DMS79 treated with DMSO at 0.1 percent for 48 hours (cell line): Measurements from ENCODE around the gene HRCT1.
"Not testable (repeated sequence)": the region's sequence is repeated elsewhere in the genome, so short reads cannot be mapped to it uniquely, and the experiment has no call there.

ENCODE experiments used
- DNase-seq: peaks from one replicate; lab custom pipeline; 2025; lab: John Stamatoyannopoulos, UW

Gene HRCT1

DNA sequence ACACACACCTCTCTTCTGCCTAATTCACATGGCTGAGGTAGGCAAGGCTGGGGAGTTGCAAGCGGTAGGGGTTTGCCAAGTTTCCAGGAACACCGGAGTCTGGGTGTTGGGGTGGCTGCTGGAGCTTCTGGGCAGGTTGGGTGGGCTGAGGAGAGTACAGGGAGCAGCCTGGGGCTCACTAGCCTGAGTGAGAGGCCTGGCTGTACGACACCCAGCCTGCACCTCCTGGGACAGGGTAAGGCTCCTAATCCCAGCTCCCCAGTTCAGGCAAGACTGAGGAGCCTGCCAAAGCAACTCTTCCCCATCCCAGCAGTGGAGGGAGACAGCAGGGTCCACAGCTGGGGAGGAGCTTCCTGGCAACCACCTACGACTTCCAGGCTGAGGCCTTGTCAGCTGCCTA, 11.3 kb downstream of the HRCT1 start:
- DNase-seq, result no peak

DNA sequence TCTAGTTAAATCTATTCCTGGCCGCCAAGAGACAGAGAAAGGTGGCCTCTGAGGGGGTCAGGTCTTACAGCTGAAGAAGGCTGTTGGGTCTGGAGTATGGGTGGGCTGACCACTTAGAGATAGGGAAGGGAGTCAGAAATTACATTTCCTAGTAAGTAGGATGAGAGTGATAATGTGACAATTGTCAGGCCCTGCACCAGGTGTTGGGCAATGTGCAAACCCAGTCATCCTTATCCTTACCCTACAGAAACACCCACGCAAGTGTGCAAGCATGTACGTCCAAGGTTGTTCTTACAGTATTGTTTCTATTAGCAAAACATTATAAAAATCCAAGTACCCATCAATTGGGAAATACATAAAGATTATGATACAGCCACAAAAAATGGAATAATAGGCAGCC, 12.8 kb downstream of the HRCT1 start:
- no peak for DNase-seq

DNA sequence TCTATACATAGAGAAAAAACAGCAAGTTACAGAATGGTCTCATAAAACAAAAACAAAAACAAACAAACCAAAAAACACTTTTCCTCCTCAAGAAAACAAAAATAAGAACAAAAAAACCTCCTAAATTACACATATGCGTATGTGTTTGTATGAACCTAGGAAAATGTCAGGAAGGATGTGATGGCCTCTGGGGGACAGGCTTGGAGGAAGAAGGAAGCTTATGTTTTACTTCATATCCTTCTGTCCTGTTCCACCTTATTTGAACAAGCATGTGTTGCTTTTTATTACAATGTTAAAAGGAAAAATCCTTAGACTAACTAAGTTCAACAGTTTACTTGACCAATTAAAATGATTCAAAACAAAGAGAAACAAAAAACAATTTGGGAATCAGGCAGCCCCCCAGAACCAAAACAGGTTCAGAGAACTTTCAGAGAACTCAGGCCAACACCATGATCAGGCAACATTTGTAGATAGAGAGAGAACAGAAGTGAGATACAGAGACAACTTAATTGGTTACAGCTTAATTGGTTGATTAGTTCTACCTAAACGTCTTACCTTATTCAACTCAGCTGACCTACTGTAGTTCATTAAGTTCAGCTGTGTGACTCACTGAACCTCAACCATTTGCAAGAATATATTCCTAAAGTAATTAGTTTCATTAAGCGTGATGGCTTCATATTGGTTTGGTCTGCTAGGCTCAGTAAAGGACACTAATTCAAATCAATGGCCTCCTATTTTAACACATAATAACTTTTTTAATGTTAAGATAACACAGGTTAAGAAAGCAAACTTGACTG, 13.4 kb downstream of the HRCT1 start:
- DNase-seq, result no peak

DNA sequence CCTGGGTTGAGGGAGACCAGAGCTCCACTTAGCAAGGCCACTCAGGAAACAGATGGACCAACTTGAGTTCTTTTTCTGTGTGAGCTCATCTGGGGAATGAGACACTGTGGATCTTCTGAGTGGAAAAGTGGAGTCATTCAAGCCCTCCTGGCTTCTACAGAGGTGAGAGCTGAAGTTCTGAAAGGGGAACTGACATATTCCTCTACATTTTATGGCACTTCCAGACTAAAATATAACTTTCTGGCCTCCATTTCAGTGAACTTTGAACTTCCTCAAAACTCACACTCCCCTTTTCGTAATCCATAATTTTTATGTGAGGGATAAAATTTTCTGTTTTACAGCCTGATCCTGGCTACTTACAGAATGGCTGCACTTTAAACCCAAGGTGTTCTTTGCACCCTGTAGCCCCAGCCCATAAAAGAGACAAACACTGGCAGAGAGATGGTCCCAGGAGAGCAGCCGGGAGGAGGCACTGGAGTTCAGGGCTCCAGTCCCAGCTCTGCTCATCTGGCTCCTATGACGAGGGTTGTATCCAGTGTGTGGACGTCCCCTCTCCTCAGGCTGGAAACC, 14.1 kb downstream of the HRCT1 start:
- no peak for DNase-seq

DNA sequence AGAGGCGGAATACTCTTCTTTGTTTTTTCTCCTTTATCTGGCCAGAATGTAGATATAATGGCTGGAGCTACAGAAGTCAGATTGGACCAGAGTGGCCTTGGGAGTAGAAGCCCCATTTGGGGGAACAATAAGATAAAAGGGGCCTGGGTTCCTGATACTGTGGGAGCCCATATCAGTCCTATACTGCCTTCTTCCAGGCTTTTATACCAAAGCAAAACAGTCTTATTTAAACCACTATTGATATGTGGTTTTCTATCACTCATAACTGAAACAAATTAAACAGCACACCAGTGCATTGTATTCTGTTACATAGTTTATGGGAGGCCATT, 17.6 kb downstream of the HRCT1 start:
- DNase-seq, result no peak

DNA sequence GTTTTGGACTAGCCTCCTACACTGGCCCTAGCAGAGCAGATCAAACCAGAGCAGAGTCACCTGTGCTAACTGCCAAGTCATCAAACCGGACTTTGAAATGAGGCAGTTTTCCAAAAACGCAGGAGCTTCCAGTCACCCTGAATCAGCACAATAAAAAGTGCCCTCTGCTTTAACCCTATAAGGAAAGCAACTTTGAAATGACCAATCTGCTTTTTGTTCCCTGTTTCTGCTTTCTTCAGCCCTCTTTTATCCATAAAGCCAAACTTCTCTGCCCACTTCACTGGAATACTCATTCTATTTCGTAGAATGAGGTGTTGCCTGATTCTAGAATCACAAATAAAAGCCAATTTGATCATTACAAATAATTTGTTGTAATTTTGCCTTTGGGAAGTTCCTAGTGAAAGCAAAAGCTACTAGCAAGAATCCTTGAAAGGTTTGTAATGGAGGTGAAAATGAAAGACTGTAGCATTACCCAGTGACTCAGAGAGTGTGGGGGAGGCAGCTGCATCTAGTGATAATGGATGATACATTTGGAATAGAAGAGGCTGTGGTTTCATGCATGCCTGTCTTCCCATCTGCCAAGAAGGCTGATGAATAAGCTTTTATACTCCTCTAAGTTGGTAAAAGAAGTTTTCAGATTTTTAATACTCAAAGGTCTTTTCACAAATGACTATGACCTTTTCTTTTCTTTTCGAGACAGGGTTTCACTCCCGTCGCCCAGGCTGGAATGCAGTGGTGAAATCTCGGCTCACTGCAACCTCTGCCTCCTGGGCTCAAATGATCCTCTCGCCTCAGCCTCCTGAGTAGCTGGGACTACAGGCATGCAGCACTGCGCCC, 18.1 kb downstream of the HRCT1 start:
- peak; percentile 77 for DNase-seq

DNA sequence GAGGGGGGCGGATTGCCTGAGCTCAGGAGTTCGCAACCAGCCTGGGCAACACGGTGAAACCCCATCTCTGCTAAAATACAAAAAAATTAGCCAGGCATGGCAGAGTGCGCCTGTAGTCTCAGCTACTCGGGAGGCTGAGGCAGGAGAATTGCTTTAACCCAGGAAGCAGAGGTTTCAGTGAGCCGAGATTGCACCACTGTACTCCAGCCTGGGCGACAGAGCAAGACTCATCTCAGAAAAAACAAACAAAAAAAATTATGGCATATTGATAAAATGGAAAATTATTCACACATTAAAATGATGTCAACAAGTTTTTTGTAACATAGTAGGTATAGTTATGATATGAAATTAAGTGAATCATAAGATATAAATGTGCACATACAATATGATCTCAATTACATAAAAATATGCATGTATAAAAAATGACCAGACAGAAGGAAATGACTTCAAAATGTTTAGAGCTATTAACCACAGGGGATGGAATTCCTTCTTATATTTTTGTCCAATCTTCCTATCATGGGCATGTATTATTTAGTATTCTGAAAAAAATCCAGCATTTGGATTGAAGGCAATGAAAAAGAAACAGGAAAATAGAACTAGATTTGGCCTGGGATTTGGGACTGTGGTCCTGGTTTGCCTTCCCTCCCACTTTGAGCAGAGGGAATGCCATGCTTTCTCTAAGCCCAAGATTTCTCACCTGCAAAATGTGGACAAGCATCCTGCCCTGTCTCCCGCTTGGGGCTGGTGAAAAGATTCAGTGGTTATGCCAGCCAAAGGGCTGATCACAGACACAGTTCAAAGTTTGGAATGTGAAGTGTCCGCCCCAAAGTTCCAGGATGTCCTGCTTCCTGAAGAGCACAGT, 22.8 kb downstream of the HRCT1 start:
- no peak for DNase-seq

DNA sequence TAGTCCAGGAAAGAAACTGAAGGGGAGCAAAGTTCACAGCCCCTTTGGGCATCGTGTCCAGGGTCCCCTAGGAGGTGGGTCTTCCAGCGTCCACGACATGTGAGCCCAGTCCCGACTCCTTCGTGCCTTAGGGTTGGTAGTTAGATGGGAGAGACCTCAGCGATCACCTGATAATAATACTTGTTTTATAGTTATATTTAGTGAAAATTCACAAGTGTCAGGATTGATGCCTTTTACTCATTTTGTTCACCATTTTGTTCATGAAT, 23.4 kb downstream of the HRCT1 start:
- no peak for DNase-seq

DNA sequence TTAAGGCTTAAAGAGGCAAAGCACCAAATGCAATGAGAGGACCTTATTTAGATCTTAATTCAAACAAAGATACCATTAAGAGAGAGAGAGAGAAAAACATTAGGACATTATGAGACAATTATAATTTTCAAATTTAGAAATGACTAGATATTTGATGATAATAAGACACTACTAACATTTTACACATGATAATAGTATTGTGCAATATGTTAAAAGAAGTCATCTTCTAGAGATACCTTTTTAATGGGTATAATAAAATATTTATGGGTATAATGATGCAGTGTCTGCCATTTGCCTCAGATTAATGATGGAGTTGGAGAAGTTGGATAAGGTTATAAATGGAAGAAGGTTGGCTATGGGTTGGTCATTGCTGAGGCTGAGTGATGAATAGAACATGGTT, 24.5 kb downstream of the HRCT1 start:
- DNase-seq, result no peak

DNA sequence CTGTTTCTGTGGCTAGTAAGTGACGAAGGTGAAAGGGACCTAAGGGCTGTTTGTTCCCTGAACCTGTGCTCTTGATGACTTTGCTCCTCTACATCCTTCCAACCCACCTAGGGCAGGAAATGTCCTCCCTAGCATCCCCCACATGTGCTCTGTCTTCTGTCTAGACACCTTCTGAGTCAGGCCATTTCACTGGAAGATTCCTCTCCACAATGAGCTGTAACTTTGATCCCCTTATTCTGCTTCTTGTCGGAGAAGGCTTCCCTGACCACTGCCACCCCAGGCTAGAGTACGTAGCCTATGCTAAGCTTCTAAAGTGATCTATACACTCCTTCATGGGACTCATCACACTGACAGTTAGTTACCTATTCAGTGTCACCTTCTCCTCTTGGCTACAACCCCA, 25.0 kb downstream of the HRCT1 start:
- DNase-seq, result no peak

DNA sequence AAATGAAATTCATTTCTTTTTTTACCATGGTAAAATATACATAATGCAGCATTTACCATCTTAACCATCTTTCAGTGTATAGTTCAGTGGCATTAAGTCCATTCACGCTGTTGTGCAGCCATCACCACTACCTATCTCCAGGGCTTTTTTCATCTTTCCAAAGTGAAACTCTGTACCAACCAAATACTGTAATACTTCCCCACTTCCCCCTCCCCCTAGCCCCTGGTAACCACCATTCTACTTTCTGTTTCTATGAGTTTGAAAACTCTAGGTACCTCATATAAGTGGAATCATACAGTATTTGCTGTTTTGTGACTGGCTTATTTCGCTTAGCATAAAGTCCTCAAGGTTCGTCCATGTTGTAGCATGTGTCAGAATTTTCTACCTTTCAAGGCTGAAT, 26.7 kb downstream of the HRCT1 start:
- no peak for DNase-seq

DNA sequence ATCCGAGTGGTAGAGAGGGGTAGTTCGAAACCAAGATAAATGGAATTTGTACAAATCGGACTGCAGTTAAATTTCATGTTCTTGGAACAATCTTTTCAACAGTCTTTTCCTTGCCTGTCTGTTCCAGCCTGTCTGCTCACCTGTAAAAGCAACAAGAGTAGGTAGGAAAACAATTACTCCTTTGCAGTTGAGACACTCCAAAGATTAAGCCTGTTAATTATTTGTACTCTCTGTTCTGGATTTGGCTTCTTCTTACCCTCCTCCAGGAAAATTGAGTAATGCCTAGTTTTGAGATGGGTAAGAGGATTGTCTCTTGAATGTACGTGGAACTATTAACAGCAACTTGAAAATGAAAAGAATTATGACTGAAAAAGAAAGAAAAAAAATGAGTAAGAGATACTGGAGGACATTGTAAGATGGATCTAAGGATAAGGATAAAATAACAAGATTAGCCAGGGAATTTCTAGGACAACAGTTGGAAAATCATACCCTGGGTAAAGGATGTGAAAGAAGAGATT, 27.6 kb downstream of the HRCT1 start:
- DNase-seq, result no peak

DNA sequence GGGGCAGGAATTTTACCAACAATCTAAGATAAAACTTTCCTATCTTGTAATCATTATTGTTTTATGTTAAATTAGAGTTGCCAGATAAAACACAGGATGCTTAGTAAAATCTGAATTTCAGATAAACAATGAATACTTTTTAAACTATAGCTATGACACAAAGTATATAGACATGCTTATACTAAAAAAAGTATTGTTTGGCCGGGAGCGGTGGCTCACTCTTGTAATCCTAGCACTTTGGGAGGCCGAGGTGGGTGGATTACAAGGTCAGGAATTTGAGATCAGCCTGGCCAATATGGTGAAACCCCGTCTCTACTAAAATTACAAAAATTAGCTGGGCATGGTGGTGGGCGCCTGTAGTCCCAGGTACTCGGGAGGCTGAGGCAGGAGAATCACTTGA, 28.1 kb downstream of the HRCT1 start:
- DNase-seq, result not testable (repeated sequence)

DNA sequence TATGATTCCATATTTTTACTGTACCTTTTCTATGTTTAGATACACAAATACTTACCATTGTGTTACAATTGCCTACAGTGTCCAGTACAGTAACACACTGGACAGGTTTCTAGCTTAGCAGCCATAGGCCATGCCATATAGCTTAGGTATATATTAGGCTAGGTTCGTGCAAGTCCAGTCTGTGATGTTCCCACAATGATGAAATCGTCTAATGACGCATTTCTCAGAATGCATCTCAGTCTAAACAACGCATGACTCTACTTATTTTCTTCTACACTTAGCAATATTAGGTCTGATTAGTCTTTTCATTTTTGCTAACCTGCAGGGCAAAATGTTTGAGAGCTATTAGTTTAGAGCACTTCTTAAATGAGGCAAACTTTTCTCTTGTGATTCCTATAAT, 29.3 kb downstream of the HRCT1 start:
- no peak for DNase-seq

DNA sequence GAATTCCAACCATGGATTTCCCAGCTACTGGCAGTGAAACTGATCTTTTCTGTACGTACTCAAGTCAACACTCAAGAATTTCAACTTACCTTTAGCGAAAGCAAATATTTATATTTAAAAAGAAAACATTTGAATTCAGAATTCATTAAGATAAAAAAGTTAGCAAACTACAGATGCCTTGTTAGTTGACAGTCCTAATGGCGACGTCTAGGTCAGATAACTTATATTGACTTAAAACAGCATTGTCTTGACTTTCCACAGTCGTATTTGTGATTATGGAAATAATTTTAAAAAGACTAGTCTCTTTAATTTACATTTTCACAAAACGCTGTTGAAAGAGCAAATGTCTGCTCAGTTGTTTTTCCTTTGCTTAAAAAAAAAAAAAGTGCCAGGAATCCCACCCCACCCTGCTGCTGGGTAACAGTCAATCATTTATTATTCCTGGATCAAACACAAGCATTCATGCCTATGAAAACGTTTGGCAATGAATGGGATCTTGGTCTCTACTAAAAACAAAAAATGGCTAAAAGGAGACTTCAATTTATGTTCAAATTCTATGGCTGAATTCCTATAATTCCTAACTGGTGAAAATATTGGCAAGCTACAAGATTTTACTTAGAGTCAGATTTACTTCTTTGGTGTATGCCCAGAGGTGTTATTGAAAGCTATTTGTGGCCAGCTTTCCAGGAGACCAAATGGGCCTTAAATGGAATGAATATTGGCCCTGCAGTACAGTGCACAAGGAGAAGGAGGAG, 29.9 kb downstream of the HRCT1 start:
- no peak for DNase-seq

DNA sequence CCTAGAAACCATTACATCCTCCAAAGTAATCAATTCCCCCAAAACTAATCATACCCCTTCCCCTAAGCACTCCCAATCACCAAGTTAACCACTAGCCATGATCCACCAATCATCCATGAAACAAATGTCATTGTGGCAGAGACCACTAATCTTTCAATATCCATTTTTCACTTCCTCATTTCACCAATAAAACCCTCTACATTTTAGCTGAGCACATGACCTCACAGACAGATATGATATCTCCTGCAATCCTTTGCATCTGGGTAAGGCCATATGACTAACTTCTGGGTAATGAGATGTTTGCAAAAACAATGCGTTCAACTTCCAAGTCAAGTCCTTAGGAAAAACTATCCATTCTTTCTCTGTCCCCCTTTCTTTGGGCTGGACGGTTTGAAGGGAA, 31.2 kb downstream of the HRCT1 start:
- no peak for DNase-seq

DNA sequence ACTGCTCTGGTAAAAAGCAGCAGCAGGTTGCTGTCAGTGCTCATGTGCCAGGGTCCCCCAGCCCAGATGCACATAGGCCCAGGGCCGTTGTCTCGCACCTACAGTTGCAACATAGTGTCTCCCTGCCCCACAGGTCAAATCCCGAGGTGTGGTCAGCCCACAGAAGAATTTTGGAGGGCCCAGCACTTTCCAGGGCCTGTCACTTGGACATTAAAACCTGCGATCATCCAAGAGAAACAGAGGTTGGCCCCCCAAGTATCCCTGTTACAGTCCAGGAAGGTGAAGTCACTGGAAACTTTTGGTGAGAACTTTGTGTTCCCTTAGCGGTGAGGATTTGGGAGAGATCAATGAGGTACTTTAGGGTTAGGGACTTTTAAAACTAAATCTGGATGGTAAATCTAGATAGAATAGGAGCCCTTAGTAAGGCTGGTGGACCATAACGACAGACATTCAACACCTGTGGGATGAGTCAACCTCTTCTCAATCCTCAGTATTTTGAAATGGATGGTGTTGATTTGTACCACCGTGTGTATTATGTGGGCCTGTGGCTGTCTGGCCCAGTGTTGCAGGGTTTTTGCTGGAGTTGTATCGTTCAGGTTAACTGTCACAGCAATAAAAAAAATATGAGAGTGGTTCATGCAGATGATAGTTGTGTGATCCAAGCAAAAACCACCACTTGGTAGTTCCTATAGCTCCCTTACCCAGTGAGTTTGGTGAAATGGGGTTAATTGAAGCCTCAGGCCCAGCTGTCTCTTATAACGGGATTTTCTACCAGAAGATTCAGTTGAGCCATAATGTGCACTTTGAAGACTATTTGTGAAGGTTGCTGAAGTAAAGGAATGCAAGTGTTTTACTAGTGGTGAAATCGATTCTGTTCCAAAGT, 32.7 kb downstream of the HRCT1 start:
- DNase-seq, result no peak

DNA sequence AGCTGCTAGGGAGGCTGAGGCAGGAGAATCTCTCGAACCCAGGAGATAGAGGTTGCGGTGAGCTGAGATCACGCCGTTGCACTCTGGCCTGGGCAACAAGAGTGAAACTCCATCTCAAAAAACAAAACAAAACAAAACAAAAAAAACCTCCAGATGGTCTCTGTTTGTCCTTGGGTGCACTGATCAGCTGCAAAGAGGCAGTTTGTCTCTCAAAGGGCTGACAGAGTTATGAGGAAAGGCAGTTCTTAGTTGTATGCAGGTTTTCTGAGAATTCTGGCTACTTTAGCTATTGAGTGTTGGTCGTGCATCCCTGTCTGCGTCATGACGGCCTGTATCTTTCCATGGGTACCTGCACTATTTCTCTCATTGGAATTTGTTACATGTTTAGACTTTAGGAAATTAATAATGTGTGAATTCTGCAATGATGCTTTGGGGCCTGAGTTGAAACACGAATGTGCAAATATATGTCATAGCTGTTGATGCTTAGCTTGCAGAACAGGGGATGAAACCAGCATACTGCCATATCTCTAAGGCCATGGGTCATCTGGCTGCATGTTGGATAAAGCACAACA, 33.8 kb downstream of the HRCT1 start:
- no peak for DNase-seq

DNA sequence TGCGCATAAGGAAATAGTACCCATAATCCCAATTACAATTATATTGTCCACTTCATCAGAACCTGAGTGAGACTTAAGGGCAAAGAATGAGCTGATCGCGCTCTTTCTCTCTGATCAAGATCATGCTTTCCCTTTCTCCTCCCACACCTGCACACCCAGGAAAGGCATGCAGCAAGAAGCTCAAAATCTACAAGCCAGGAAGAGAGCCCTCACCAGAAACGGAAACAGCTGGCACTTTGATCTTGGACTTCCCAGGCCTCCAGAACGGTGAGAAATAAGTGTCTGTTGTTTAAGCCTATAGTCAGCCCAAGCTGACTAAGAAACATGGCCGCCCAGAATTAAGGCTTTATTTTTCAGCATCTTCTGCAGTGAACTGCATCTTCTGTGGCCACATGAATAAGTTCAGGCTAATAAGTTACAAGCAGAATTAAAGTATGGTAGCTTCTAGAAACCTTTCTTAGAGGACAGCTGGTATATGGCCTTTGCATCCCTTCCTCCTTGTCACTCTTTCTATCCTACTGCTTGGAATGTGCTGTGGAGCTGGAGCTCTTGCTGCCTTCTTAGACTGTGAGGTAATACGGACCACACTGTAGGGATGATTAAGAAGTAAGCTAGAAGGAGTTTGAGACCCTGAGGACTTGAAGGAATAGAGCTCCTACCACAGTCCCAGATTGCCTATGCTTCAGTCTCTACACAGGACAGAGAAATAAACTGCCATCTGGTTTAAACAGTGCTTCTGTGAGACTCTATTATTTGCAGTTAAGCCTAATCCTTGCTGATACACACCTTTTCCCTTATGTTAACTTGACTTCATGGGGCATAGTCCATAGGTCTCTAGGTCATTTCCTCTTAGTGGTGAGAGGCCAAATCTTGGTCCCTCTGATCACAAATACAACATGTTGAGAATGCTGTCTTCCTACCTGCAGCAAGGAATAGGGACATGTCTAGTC, 34.7 kb downstream of the HRCT1 start:
- DNase-seq, result no peak
